Right atrium auricular region (tissue), 2 donors: Measurements from ENCODE around the gene ZFP91. TPM values are rescaled to one million over a fixed set of nuclear protein-coding genes. Genes with fewer than 3 reads are reported as not detected.
A peak's percentile ranks its signal among the peaks of the same experiment; 100 is the strongest.

ENCODE experiments used
- DNase-seq: peaks from one replicate; pipeline ENCODE4 v3.0.0-alpha.2; 2019; ENCODE audit warnings: low spot score
- H3K27ac ChIP-seq, 2 donors: fragments of 200-600 bp; sonication (generic); 1 replicate in 1 of 2; 2 replicates in 1 of 2; pipeline ENCODE4 v1.5.1; 2016 to 2019
- H3K27me3 ChIP-seq, 2 donors: fragments of 200-600 bp; sonication (generic); one replicate each; pipeline versions ENCODE4 v1.5.1 to v1.6.0; 2017 to 2019
- H3K36me3 ChIP-seq: fragments of 200-600 bp; sonication (generic); one replicate; pipeline ENCODE4 v1.5.1; 2016
- H3K4me1 ChIP-seq, 2 donors: fragments of 200-600 bp; sonication (generic); one replicate each; pipeline versions ENCODE4 v1.5.1 to v1.6.0; 2017 to 2019
- H3K4me3 ChIP-seq, 2 donors: fragments of 200-600 bp; sonication (generic); 1 replicate in 1 of 2; 2 replicates in 1 of 2; pipeline ENCODE4 v1.5.1; 2017 to 2019; ENCODE audit warnings: mild to moderate bottlenecking in 1 of 2, moderate library complexity in 1 of 2
- H3K9me3 ChIP-seq, 2 donors: fragments of 200-600 bp; sonication (generic); one replicate each; pipeline ENCODE4 v1.5.1; 2019
- total RNA-seq, 2 donors: library from RNA; depleted of rRNA; stranded (reverse); fragments of >200 nt; gene quantifications; one replicate each; pipeline ENCODE4 v1.1.0, GENCODE V29; 2016
- TF ChIP-seq, protein P1 (sequence below), 2 donors: fragments of 200-600 bp; sonication (generic); IDR thresholded peaks; one replicate each; pipeline ENCODE4 v1.5.1; 2019; ENCODE audit warnings: antibody characterized with exemption in 2 of 2

ZFP91 gene
- total RNA-seq, 2 donors from 2014 or later: 50.5 to 52.4 TPM

- peaks cover 0 to 66% of the 10 kb centered on the region in 2 donors for H3K4me1 ChIP-seq
- TF ChIP-seq, protein P1, sequence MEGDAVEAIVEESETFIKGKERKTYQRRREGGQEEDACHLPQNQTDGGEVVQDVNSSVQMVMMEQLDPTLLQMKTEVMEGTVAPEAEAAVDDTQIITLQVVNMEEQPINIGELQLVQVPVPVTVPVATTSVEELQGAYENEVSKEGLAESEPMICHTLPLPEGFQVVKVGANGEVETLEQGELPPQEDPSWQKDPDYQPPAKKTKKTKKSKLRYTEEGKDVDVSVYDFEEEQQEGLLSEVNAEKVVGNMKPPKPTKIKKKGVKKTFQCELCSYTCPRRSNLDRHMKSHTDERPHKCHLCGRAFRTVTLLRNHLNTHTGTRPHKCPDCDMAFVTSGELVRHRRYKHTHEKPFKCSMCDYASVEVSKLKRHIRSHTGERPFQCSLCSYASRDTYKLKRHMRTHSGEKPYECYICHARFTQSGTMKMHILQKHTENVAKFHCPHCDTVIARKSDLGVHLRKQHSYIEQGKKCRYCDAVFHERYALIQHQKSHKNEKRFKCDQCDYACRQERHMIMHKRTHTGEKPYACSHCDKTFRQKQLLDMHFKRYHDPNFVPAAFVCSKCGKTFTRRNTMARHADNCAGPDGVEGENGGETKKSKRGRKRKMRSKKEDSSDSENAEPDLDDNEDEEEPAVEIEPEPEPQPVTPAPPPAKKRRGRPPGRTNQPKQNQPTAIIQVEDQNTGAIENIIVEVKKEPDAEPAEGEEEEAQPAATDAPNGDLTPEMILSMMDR (IDR thresholded peaks at IDR 0.05): peak; percentile 55 to 80
- no peaks in the 10 kb centered on the region for H3K27me3 ChIP-seq
- H3K27ac ChIP-seq: peak overlapping the region; percentile 100
- H3K9me3 ChIP-seq: no peaks in the 10 kb centered on the region
- H3K36me3 ChIP-seq: no peaks in the 10 kb centered on the region
- peak overlapping the region; percentile 87 to 100 for H3K4me3 ChIP-seq
- peak; percentile 93 for DNase-seq
Measured at GRCh38 chr11:58579192-58580129, 598 bp downstream of the ZFP91 start.

DNA sequence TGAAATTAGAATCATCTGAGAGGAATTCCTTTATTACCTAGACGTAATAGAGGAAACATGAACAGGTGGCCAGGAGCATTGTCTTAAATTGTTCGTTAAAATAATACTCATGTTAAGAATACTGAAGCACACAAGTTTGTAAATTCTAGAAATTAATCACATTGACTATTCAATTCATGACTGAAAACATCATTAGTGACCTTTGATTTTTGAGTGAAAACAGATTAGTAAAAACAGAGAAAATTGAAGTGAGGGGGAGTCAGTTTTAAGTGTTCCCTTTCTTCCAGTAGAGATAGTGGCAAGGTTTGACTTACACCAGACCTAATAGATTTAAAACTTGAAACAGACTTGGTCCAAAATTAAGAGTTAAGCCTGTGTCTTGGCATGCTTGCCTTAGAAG, 1.4 kb downstream of the ZFP91 start:
- no peaks in the 10 kb centered on the region for H3K36me3 ChIP-seq
- TF ChIP-seq, protein P1 (IDR thresholded peaks at IDR 0.05): no peak
- no peaks in the 10 kb centered on the region for H3K27me3 ChIP-seq
- peaks cover 0 to 68% of the 10 kb centered on the region in 2 donors for H3K4me1 ChIP-seq
- H3K27ac ChIP-seq: peak overlapping the region; percentile 100
- DNase-seq: no peak
- H3K4me3 ChIP-seq: peak overlapping the region; percentile 87 to 100
- H3K9me3 ChIP-seq: no peaks in the 10 kb centered on the region

- Histone ChIP-seq H3K27me3 (no peaks in the 10 kb centered on the region), H3K9me3 (no peaks in the 10 kb centered on the region), H3K4me3 (no peak overlapping the region), H3K27ac (no peak overlapping the region), H3K4me1 (peaks cover 0 to 55% of the 10 kb centered on the region in 2 donors), H3K36me3 (no peaks in the 10 kb centered on the region)
- DNase-seq: no peak
- TF ChIP-seq, protein P1 (IDR thresholded peaks at IDR 0.05): no peak
Measured at GRCh38 chr11:58582437-58582836, 3.6 kb downstream of the ZFP91 start.

DNA sequence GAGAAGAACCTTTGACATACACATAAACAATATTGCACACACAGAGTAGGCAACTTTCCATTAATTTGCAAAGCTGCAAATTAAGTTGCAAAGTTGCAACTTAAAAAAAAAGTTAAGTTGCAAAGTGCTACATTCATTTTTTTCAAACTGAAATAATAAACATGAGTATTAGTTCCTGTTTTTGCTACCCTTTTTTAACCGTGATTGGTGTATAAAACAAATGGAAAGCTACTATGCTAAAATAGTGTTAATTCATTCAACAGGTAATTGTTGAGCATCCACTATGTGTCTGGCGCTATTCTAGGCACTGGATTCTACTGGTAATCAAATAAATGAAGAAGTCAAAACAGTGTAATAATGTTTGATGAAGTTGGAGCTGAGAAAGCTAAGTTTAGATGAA, 8.1 kb downstream of the ZFP91 start:
- Histone ChIP-seq H3K4me1 (peaks cover 0 to 35% of the 10 kb centered on the region in 2 donors), H3K27ac (no peak overlapping the region), H3K4me3 (no peak overlapping the region), H3K36me3 (no peaks in the 10 kb centered on the region), H3K27me3 (no peaks in the 10 kb centered on the region), H3K9me3 (no peaks in the 10 kb centered on the region)
- TF ChIP-seq, protein P1 (IDR thresholded peaks at IDR 0.05): no peak
- no peak for DNase-seq

- peaks cover 0 to 22% of the 10 kb centered on the region in 2 donors for H3K4me1 ChIP-seq
- H3K36me3 ChIP-seq: no peaks in the 10 kb centered on the region
Measured at GRCh38 chr11:58591659-58592058, 12.8 kb downstream of the ZFP91 start.

More at GRCh38 chr11:58591659-58592058, 12.8 kb downstream of the ZFP91 start:
- no peak for DNase-seq
- Histone ChIP-seq H3K27me3 (no peaks in the 10 kb centered on the region), H3K27ac (no peak overlapping the region), H3K4me3 (no peak overlapping the region), H3K9me3 (no peaks in the 10 kb centered on the region)
- TF ChIP-seq, protein P1 (IDR thresholded peaks at IDR 0.05): no peak
